K562 (cell line): ENCODE data around the gene KRT80. TPM values are rescaled to one million over a fixed set of nuclear protein-coding genes. Genes with fewer than 3 reads are reported as not detected.

Source experiments
- ATAC-seq: fragments of 200-7000 bp; cut with Tn5 transposase; 3 replicates; pipeline ENCODE4 v1.9.1; 2020; ENCODE audit warnings: moderate library complexity
- BruUV-seq: library from RNA; stranded (reverse); fragments of 400-500 nt; replicated peaks from 2 replicates; lab custom pipeline; 2021; lab: Mats Ljungman, UMichigan
- CTCF ChIA-PET: fragments of 300-600 bp; formaldehyde crosslinking; extraction: SDS; loops from one replicate; lab custom pipeline; 2021; ENCODE audit warnings: low intra/inter-chr PET ratio; lab: Yijun Ruan, JAX
- POLR2A ChIA-PET: fragments of 300-600, 350-650 bp; sonication (Branson Sonifier 250); formaldehyde crosslinking; extraction: SDS; loops from one replicate; lab custom pipeline; 2021; ENCODE audit warnings: antibody characterized with exemption, inconsistent platforms; lab: Yijun Ruan, JAX
- DNase-seq, 4 experiments: peaks; one replicate each; pipeline versions ENCODE4 v3.0.0 to v3.0.0-alpha.2; 2011 to 2018; ENCODE audit warnings: low spot score in 3 of 4, mixed read lengths in 3 of 4; ENCODE audit errors: extremely low read depth in 1 of 4
- FAIRE-seq: peaks from 2 replicates; lab custom pipeline; 2011; peaks lifted over from hg19 to GRCh38; lab: Jason Lieb, UNC
- H2AFZ ChIP-seq: 2 replicates; pipeline ENCODE4 v1.6.0; 2011; ENCODE audit warnings: low read depth, low read length, control low read depth, inconsistent platforms
- H3K27ac ChIP-seq: fragments of 200-600 bp; 3 replicates; pipeline ENCODE4 v1.8.0; 2011; ENCODE audit warnings: low read depth, mild to moderate bottlenecking, control low read depth, inconsistent platforms, low read length, moderate library complexity, mixed read lengths; ENCODE audit errors: extremely low read depth
- H3K27me3 ChIP-seq, 2 experiments: fragments of 300-600 bp in 1 of 2; 2 replicates in 1 of 2; 3 replicates in 1 of 2; pipeline versions ENCODE4 v1.6.0 to v1.8.0; 2011; ENCODE audit warnings: inconsistent platforms in 2 of 2, low read length in 2 of 2, mild to moderate bottlenecking in 1 of 2, mixed read lengths in 1 of 2, moderate library complexity in 1 of 2; ENCODE audit not compliant: control insufficient read depth in 2 of 2, insufficient read depth in 2 of 2
- H3K36me3 ChIP-seq: fragments of 300-600 bp; 3 replicates; pipeline ENCODE4 v1.8.0; 2011; ENCODE audit warnings: mild to moderate bottlenecking, low read length, inconsistent platforms; ENCODE audit not compliant: control insufficient read depth, insufficient read depth
- H3K4me1 ChIP-seq, 2 experiments: fragments of 200-600 bp in 1 of 2; replicated peaks in 1 of 2; 2 replicates in 1 of 2; 3 replicates in 1 of 2; pipeline versions ENCODE4 v1.5.1 to v1.8.0; 2011; ENCODE audit warnings: inconsistent platforms in 2 of 2, low read length in 2 of 2, mild to moderate bottlenecking in 1 of 2, mixed read lengths in 1 of 2, moderate library complexity in 1 of 2; ENCODE audit not compliant: control insufficient read depth in 2 of 2, insufficient read depth in 2 of 2
- H3K4me2 ChIP-seq: 2 replicates; pipeline ENCODE4 v1.6.1; 2011; ENCODE audit warnings: low read length, control low read depth, inconsistent platforms, mixed read lengths; ENCODE audit not compliant: insufficient read depth
- H3K4me3 ChIP-seq: fragments of 200-600 bp; sonication (generic), shearing (Covaris generic); 2 replicates; pipeline ENCODE4 v1.5.1; 2016; ENCODE audit warnings: control low read depth, inconsistent platforms
- H3K79me2 ChIP-seq: fragments of 200-600 bp; 3 replicates; pipeline ENCODE4 v1.8.0; 2011; ENCODE audit warnings: low read length, inconsistent platforms; ENCODE audit not compliant: control insufficient read depth, insufficient read depth
- H3K9ac ChIP-seq, 2 experiments: 2 replicates each; pipeline versions ENCODE4 v1.6.0 to v1.6.1; 2011; ENCODE audit warnings: low read depth in 2 of 2, low read length in 2 of 2, control low read depth in 1 of 2, inconsistent platforms in 1 of 2, mild to moderate bottlenecking in 1 of 2, mixed read lengths in 1 of 2; ENCODE audit not compliant: insufficient read depth in 1 of 2
- H3K9me1 ChIP-seq: one replicate; pipeline ENCODE4 v1.6.0; 2011; ENCODE audit warnings: inconsistent platforms, mild to moderate bottlenecking, low read length, moderate library complexity; ENCODE audit not compliant: control insufficient read depth, insufficient read depth
- H3K9me3 ChIP-seq: replicated peaks from 2 replicates; pipeline ENCODE4 v1.5.1; 2011; ENCODE audit warnings: low read depth, low read length, inconsistent platforms; ENCODE audit not compliant: control insufficient read depth, insufficient read depth
- H4K20me1 ChIP-seq: replicated peaks from 2 replicates; pipeline ENCODE4 v1.6.1; 2011; ENCODE audit warnings: low read length, inconsistent platforms, mixed read lengths; ENCODE audit not compliant: control insufficient read depth, insufficient read depth
- KDM1A ChIP-seq, 2 experiments: fragments of 450-650 bp; IDR thresholded peaks; 2 replicates each; pipeline ENCODE4 v1.6.1; 2016; ENCODE audit warnings: mild to moderate bottlenecking in 2 of 2
- MAZ ChIP-seq, 2 experiments: fragments of 450-650 bp in 1 of 2; sonication (generic) in 1 of 2; formaldehyde crosslinking; IDR thresholded peaks in 1 of 2; conservative IDR thresholded peaks in 1 of 2; 2 replicates each; pipeline versions ENCODE4 v1.4.0 to v1.5.0; 2020; ENCODE audit warnings: mild to moderate bottlenecking in 1 of 2, missing genetic modification reagents in 1 of 2
- SMC3 ChIP-seq: conservative IDR thresholded peaks from 2 replicates; pipeline ENCODE4 v1.6.1; 2011; ENCODE audit warnings: low read depth, low read length, improper control_type of control experiment; ENCODE audit not compliant: insufficient read depth
- SREBF2 ChIP-seq: sonication (generic); formaldehyde crosslinking; IDR thresholded peaks from 2 replicates; pipeline ENCODE4 v1.4.0; 2020; ENCODE audit warnings: mild to moderate bottlenecking, missing genetic modification reagents
- VEZF1 ChIP-seq: fragments of 200-800 bp; sonication (Bioruptor generic); IDR thresholded peaks from 2 replicates; pipeline ENCODE4 v1.6.1; 2017; ENCODE audit warnings: missing genetic modification characterization, missing compliant biosample characterization
- ZNF274 ChIP-seq: IDR thresholded peaks from 2 replicates; pipeline ENCODE4 v1.6.1; 2011; ENCODE audit warnings: low read depth, mild to moderate bottlenecking, low read length, moderate library complexity, borderline replicate concordance
- WGBS: fragments of 100-300 bp; shearing (Covaris generic); methylation state at CpG from one replicate; pipeline ENCODE4 v1.1.6; 2016; ENCODE audit warnings: low coverage, mixed read lengths; ENCODE audit not compliant: insufficient coverage; ENCODE audit errors: missing lambda C conversion rate; 5-methylcytosine and 5-hydroxymethylcytosine counted together
- in situ Hi-C: fragments of 300-500 bp; cut with MboI; formaldehyde crosslinking; loops from 4 replicates; pipeline ENCODE4 v1.15.0; 2018; ENCODE audit warnings: inconsistent platforms, mixed read lengths
- intact Hi-C: fragments of 100-400 bp; cut with micrococcal nuclease; formaldehyde crosslinking; loops from 2 replicates; pipeline ENCODE4 v1.14.2; 2022
- polyA plus RNA-seq, 8 experiments: library from polyadenylated mRNA; depleted of rRNA in 4 of 8; stranded (reverse) in 5 of 8; unstranded in 3 of 8; fragments of >200 nt; fragmentation: Nextera tagmentation in 2 of 8; fragmentation: Illumina TruSeq in 1 of 8; extraction: Ambion mirVana in 2 of 8; extraction: Trizol in 1 of 8; gene quantifications; 2 replicates each; pipeline versions ENCODE4 v1.2.1 to v1.2.3, GENCODE V29; 2011 to 2014; ENCODE audit warnings: inconsistent platforms in 1 of 8, missing spikeins in 1 of 8
- total RNA-seq, 7 experiments: library from RNA; depleted of rRNA in 6 of 7; stranded (reverse); fragments of >200 nt in 6 of 7; fragmentation: Illumina TruSeq in 2 of 7; extraction: Trizol in 2 of 7; gene quantifications; 2 replicates each; pipeline versions ENCODE4 v1.2.1 to v1.2.3, GENCODE V29; 2011 to 2021; ENCODE audit warnings: low replicate concordance in 1 of 7

Gene KRT80
- total and polyA plus RNA-seq, 9 of the 15 experiments (the other 6 are each of a cell fraction or from before 2014, with no cell fraction given), result not detected

- Histone ChIP-seq H3K4me3 (no peak overlapping the region), H3K9me3 (no peaks in the 10 kb centered on the region), H4K20me1 (peaks cover 10% of the 10 kb centered on the region), H2AFZ (no peak overlapping the region), H3K4me2 (no peak overlapping the region), H3K4me1 (peaks cover 0 to 3% of the 10 kb centered on the region in 2 experiments; a peak in 4 of 5 replicates), H3K27me3 (peaks cover 35 to 87% of the 10 kb centered on the region in 2 experiments; a peak in 4 of 5 replicates), H3K9me1 (peaks cover 2% of the 10 kb centered on the region), H3K79me2 (no peaks in the 10 kb centered on the region), H3K27ac (no peak overlapping the region; the same call in 2 of the 3 replicates), H3K36me3 (no peaks in the 10 kb centered on the region), H3K9ac (no peak overlapping the region)
- in situ Hi-C loops, result no loop called here
- no peak for FAIRE-seq
- TF ChIP-seq ZNF274 (no peak), KDM1A (IDR thresholded peaks at IDR 0.05) (no peak), MAZ (CRISPR knock-in tag; conservative IDR thresholded peaks at IDR 0.05 in 1 of 2, IDR thresholded peaks at IDR 0.05 in 1 of 2) (no peak), SMC3 (no peak), VEZF1 (CRISPR knock-in tag) (0 out of 2 replicates have a peak, but pooled peaks have one; percentile 0), SREBF2 (CRISPR knock-in tag) (no peak)
- no peak for ATAC-seq
- ChIA-PET CTCF (no interaction called here), POLR2A (interaction anchor here (0.6 to 1.0 kb wide), 2 partner anchors 17 to 203 kb away, joined by 3 read pairs; partner anchors contain the start of gene KRT82)
- 4% methylated on average over 16 of the region's 18 CpGs for WGBS
- BruUV-seq, result no TSS peak
- DNase-seq, result no peak
- intact Hi-C loops, result no loop called here
These were observed 10.7 kb upstream of the KRT80 start for GRCh38 chr12:52202361-52203078.
